SH-SY5Y (cell line): ENCODE results near the gene ACTA2.

Experiments
- GATA2 ChIP-seq: IDR thresholded peaks from 2 replicates; pipeline ENCODE4 v1.6.1; 2011; ENCODE audit warnings: mild to moderate bottlenecking, low read depth, low read length
- GATA3 ChIP-seq: IDR thresholded peaks from 2 replicates; pipeline ENCODE4 v1.6.1; 2011; ENCODE audit warnings: low read depth, mild to moderate bottlenecking, low read length, moderate library complexity

DNA sequence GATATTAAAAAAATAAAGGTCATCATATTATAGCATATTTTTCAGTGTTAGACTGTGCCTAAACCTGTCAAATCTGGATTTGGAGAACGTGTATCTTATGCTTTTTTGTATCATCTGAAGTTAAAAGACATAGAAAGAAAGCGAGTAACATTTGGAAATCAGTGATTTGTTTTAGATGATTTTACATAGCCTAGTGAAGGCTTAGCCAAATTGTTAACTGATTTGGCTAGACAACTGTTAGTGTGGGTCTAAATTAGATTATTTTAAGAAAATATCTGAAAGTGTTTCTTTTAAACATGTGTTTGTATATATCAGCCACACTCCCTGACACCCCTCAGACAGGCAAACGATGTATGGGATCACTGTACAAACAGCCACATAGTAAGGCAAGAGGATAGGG, 35.6 kb downstream of the ACTA2 start:
- TF ChIP-seq GATA2 (no peak), GATA3 (no peak)
